H9 (cell line): Measurements from ENCODE around the gene ATG7. TPM values are rescaled to one million over a fixed set of nuclear protein-coding genes. Genes with fewer than 3 reads are reported as not detected.

ENCODE experiments used
- DNase-seq: peaks from one replicate; pipeline ENCODE4 v3.0.0-alpha.2; 2017
- H2AFZ ChIP-seq: one replicate; pipeline ENCODE4 v1.6.1; 2013; ENCODE audit warnings: mild to moderate bottlenecking, low read length, control low read depth, moderate library complexity
- H2AK5ac ChIP-seq: 2 replicates; pipeline ENCODE4 v1.6.1; 2013; ENCODE audit warnings: low read length, control low read depth, mixed read lengths; ENCODE audit not compliant: insufficient read length
- H2BK120ac ChIP-seq: one replicate; pipeline ENCODE4 v1.6.1; 2013; ENCODE audit warnings: low read depth, mild to moderate bottlenecking, low read length, control low read depth, inconsistent platforms; ENCODE audit not compliant: poor library complexity, severe bottlenecking
- H2BK12ac ChIP-seq: 2 replicates; pipeline ENCODE4 v1.6.1; 2013; ENCODE audit warnings: low read length, control low read depth, mixed read lengths, low read depth; ENCODE audit not compliant: insufficient read length
- H2BK15ac ChIP-seq: 2 replicates; pipeline ENCODE4 v1.6.1; 2013; ENCODE audit warnings: low read depth, low read length, control low read depth
- H2BK20ac ChIP-seq: one replicate; pipeline ENCODE4 v1.6.1; 2013; ENCODE audit warnings: low read depth, mild to moderate bottlenecking, low read length, control low read depth, inconsistent platforms; ENCODE audit not compliant: poor library complexity, severe bottlenecking
- H2BK5ac ChIP-seq: 2 replicates; pipeline ENCODE4 v1.6.1; 2013; ENCODE audit warnings: low read length, control low read depth, mixed read lengths; ENCODE audit not compliant: insufficient read length
- H3K14ac ChIP-seq: 2 replicates; pipeline ENCODE4 v1.6.1; 2013; ENCODE audit warnings: low read length, control low read depth; ENCODE audit not compliant: insufficient read depth
- H3K18ac ChIP-seq: 2 replicates; pipeline ENCODE4 v1.6.1; 2013; ENCODE audit warnings: low read depth, mild to moderate bottlenecking, mixed read lengths, low read length, control low read depth; ENCODE audit not compliant: insufficient read length
- H3K23ac ChIP-seq: 2 replicates; pipeline ENCODE4 v1.6.1; 2013; ENCODE audit warnings: low read length, control low read depth, mixed read lengths, low read depth; ENCODE audit not compliant: insufficient read length
- H3K23me2 ChIP-seq: 2 replicates; pipeline ENCODE4 v1.6.1; 2013; ENCODE audit warnings: low read depth, mild to moderate bottlenecking, mixed read lengths, low read length, control low read depth; ENCODE audit not compliant: insufficient read length, poor library complexity, severe bottlenecking
- H3K27ac ChIP-seq: 2 replicates; pipeline ENCODE4 v1.5.1; 2013; ENCODE audit warnings: low read length, control low read depth, mixed read lengths, low read depth; ENCODE audit not compliant: insufficient read length
- H3K27me3 ChIP-seq: 2 replicates; pipeline ENCODE4 v1.6.1; 2013; ENCODE audit warnings: low read length, control low read depth, inconsistent platforms; ENCODE audit not compliant: insufficient read depth
- H3K4ac ChIP-seq: 2 replicates; pipeline ENCODE4 v1.6.1; 2013; ENCODE audit warnings: low read depth, mild to moderate bottlenecking, control low read depth, inconsistent platforms, low read length, moderate library complexity
- H3K4me1 ChIP-seq: 2 replicates; pipeline ENCODE4 v1.6.1; 2013; ENCODE audit warnings: low read length, control low read depth, inconsistent platforms; ENCODE audit not compliant: insufficient read depth
- H3K4me2 ChIP-seq: 2 replicates; pipeline ENCODE4 v1.6.1; 2013; ENCODE audit warnings: low read length, control low read depth, mixed read lengths; ENCODE audit not compliant: insufficient read length, insufficient read depth
- H3K56ac ChIP-seq: 2 replicates; pipeline ENCODE4 v1.6.1; 2013; ENCODE audit warnings: low read depth, mild to moderate bottlenecking, mixed read lengths, low read length, control low read depth; ENCODE audit not compliant: insufficient read length
- H3K79me1 ChIP-seq: 2 replicates; pipeline ENCODE4 v1.6.1; 2013; ENCODE audit warnings: low read depth, mild to moderate bottlenecking, moderate library complexity, low read length, control low read depth, inconsistent platforms; ENCODE audit not compliant: insufficient read depth, poor library complexity, severe bottlenecking
- H3K79me2 ChIP-seq: 2 replicates; pipeline ENCODE4 v1.6.1; 2013; ENCODE audit warnings: low read length, control low read depth, inconsistent platforms; ENCODE audit not compliant: insufficient read depth
- H3K9ac ChIP-seq: 2 replicates; pipeline ENCODE4 v1.6.1; 2013; ENCODE audit warnings: low read length, control low read depth, mixed read lengths; ENCODE audit not compliant: insufficient read length; ENCODE audit errors: extremely low read depth
- H3K9me3 ChIP-seq: one replicate; pipeline ENCODE4 v1.6.1; 2013; ENCODE audit warnings: low read depth, low read length, inconsistent platforms; ENCODE audit not compliant: control insufficient read depth
- H3T11ph ChIP-seq: one replicate; pipeline ENCODE4 v1.6.1; 2013; ENCODE audit warnings: mild to moderate bottlenecking, low read length, control low read depth, inconsistent platforms
- H4K20me1 ChIP-seq: one replicate; pipeline ENCODE4 v1.6.1; 2013; ENCODE audit not compliant: control insufficient read depth, insufficient read length, insufficient read depth
- H4K5ac ChIP-seq: 2 replicates; pipeline ENCODE4 v1.6.1; 2013; ENCODE audit warnings: low read depth, mild to moderate bottlenecking, mixed read lengths, low read length, control low read depth; ENCODE audit not compliant: insufficient read length
- H4K8ac ChIP-seq: replicated peaks from 2 replicates; pipeline ENCODE4 v1.6.1; 2013; ENCODE audit warnings: low read length, control low read depth, mixed read lengths, low read depth; ENCODE audit not compliant: insufficient read length
- H4K91ac ChIP-seq: 2 replicates; pipeline ENCODE4 v1.6.1; 2013; ENCODE audit warnings: low read depth, mild to moderate bottlenecking, moderate library complexity, mixed read lengths, low read length, control low read depth; ENCODE audit not compliant: insufficient read length
- H3K27ac Mint-ChIP-seq, 3 experiments: 2 replicates in 2 of 3; 3 replicates in 1 of 3; pipeline ENCODE4 v1.8.0; 2020 to 2021; ENCODE audit warnings: mixed read lengths in 3 of 3, mild to moderate bottlenecking in 1 of 3, moderate library complexity in 1 of 3
- H3K27me3 Mint-ChIP-seq: 2 replicates; pipeline ENCODE4 v1.8.0; 2021; ENCODE audit warnings: low read depth, mild to moderate bottlenecking, moderate library complexity, mixed read lengths
- H3K36me3 Mint-ChIP-seq, 3 experiments: 2 replicates in 2 of 3; 3 replicates in 1 of 3; pipeline ENCODE4 v1.8.0; 2020 to 2021; ENCODE audit warnings: low read depth in 3 of 3, mixed read lengths in 3 of 3; ENCODE audit not compliant: insufficient read depth in 1 of 3
- H3K4me1 Mint-ChIP-seq, 2 experiments: 2 replicates each; pipeline ENCODE4 v1.8.0; 2020; ENCODE audit warnings: mixed read lengths in 2 of 2
- H3K4me3 Mint-ChIP-seq, 2 experiments: 2 replicates in 1 of 2; 3 replicates in 1 of 2; pipeline ENCODE4 v1.8.0; 2020 to 2021; ENCODE audit warnings: mild to moderate bottlenecking in 2 of 2, mixed read lengths in 2 of 2, moderate library complexity in 1 of 2
- H3K9me3 Mint-ChIP-seq, 2 experiments: 2 replicates in 1 of 2; 3 replicates in 1 of 2; pipeline ENCODE4 v1.8.0; 2020; ENCODE audit warnings: mild to moderate bottlenecking in 2 of 2, mixed read lengths in 2 of 2, moderate library complexity in 1 of 2
- WGBS: extraction: QIAGEN DNeasy Blood & Tissue Kit; methylation state at CpG from one replicate; pipeline ENCODE4 v1.1.7; 2013; ENCODE audit warnings: missing lambda C conversion rate, low lambda C conversion rate, mixed read lengths; ENCODE audit not compliant: insufficient read length; ENCODE audit errors: extremely low coverage; 5-methylcytosine and 5-hydroxymethylcytosine counted together
- total RNA-seq: library from RNA; stranded (reverse); gene quantifications from 2 replicates; pipeline ENCODE4 v1.2.1, GENCODE V29; 2021
- TF ChIP-seq, protein P1 (sequence below): fragments of 200-600 bp; sonication (generic); conservative IDR thresholded peaks from 3 replicates; pipeline ENCODE4 v1.8.0; 2021; ENCODE audit warnings: antibody characterized with exemption, mild to moderate bottlenecking

ATG7 gene
- total RNA-seq, 1 experiment from 2014 or later = 17.9 TPM

DNA sequence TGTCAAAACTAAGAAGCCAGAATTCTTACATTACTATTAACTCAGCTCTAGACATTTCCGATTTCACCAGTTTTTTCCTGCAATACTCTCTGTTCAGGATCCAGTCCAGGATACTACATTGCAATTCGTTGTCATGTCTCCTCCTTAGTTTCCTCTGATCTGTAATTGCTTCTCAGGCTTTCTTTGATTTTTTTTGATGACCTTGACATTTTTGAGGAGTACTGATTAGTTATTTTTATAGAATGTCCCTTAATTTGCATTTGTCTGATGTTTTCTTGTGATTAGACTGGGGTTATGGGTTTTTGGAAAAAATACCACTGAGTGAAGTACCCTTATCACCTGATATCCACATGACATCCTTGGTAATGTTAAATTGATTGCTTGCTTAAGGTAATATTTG is 57.6 kb downstream of the ATG7 start:
- no peaks in the 10 kb centered on the region for H4K20me1 ChIP-seq
- no peaks in the 10 kb centered on the region for H3K79me2 ChIP-seq
- H4K5ac ChIP-seq = no peak overlapping the region
- no peak overlapping the region for H2BK15ac ChIP-seq
- H3K27ac Mint-ChIP-seq = no peak overlapping the region
- H3K4me1 ChIP-seq = no peaks in the 10 kb centered on the region
- TF ChIP-seq, protein P1, sequence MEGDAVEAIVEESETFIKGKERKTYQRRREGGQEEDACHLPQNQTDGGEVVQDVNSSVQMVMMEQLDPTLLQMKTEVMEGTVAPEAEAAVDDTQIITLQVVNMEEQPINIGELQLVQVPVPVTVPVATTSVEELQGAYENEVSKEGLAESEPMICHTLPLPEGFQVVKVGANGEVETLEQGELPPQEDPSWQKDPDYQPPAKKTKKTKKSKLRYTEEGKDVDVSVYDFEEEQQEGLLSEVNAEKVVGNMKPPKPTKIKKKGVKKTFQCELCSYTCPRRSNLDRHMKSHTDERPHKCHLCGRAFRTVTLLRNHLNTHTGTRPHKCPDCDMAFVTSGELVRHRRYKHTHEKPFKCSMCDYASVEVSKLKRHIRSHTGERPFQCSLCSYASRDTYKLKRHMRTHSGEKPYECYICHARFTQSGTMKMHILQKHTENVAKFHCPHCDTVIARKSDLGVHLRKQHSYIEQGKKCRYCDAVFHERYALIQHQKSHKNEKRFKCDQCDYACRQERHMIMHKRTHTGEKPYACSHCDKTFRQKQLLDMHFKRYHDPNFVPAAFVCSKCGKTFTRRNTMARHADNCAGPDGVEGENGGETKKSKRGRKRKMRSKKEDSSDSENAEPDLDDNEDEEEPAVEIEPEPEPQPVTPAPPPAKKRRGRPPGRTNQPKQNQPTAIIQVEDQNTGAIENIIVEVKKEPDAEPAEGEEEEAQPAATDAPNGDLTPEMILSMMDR = no peak
- no peak overlapping the region for H2BK5ac ChIP-seq
- H3K4me2 ChIP-seq = no peak overlapping the region
- no peak overlapping the region for H2AFZ ChIP-seq
- no peak overlapping the region for H3K4ac ChIP-seq
- H3K23me2 ChIP-seq = no peaks in the 10 kb centered on the region
- no peak overlapping the region for H3K9ac ChIP-seq
- H3K9me3 Mint-ChIP-seq = no peaks in the 10 kb centered on the region
- no peak overlapping the region for H3K27ac ChIP-seq
- H2BK120ac ChIP-seq = no peak overlapping the region
- no peak overlapping the region for H3K4me3 Mint-ChIP-seq
- H3K36me3 Mint-ChIP-seq = no peaks in the 10 kb centered on the region; a peak in 1 of 7 replicates
- no peak overlapping the region for H3K56ac ChIP-seq
- no peak overlapping the region for H4K8ac ChIP-seq
- H2BK12ac ChIP-seq = no peak overlapping the region
- 0 out of 4 replicates have a peak, but pooled peaks cover 0 to 2% of the 10 kb centered on the region in 2 experiments for H3K4me1 Mint-ChIP-seq
- H3K79me1 ChIP-seq = no peaks in the 10 kb centered on the region
- no peak overlapping the region for H3K18ac ChIP-seq
- H3K27me3 Mint-ChIP-seq = no peaks in the 10 kb centered on the region
- no peak overlapping the region for H2AK5ac ChIP-seq
- H3K23ac ChIP-seq = no peak overlapping the region
- WGBS = no CpG with 5 or more reads among the region's 2 CpGs
- H2BK20ac ChIP-seq = no peak overlapping the region
- no peak overlapping the region for H3T11ph ChIP-seq
- H3K14ac ChIP-seq = no peak overlapping the region
- no peaks in the 10 kb centered on the region for H3K27me3 ChIP-seq
- DNase-seq = no peak
- no peaks in the 10 kb centered on the region for H3K9me3 ChIP-seq
- H4K91ac ChIP-seq = no peak overlapping the region
